ENCODE data around the gene ACTN4. TPM values are rescaled to one million over a fixed set of nuclear protein-coding genes. Genes with fewer than 3 reads are reported as not detected.
"Not testable (repeated sequence)": the region's sequence is repeated elsewhere in the genome, so short reads cannot be mapped to it uniquely, and the experiment has no call there.

The ACTN4 gene
- total and polyA plus RNA-seq, 2 donors (not counting 3 experiments of a cell fraction or from before 2014, with no cell fraction given) = 313 to 748 TPM

DNA sequence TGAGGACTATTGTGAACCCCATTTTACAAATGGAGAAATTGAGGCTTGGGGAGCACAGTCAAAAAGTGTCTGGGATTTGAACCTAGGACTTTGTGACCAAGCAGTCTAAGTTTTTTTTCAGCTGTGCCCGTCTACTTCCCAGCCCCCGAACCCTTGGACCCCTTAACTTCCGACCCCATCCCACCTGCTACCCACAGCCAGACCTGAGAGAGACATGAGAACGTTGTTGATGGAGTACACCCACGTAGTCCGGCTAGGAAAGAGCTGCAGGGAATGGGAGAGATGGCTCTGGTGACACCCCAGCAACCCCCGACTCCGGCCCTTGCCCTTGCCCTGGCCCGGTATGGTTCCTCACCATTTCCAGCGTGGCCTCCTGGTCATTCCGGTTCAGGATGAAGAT is 47.7 kb upstream of the ACTN4 start:
- Histone ChIP-seq H3K27me3 (ENCODE audit: control insufficient read depth in 2 of 2, insufficient read depth in 2 of 2, low read length in 2 of 2) (no peaks in the 10 kb centered on the region), H3K9me3 (replicated peaks; ENCODE audit: control insufficient read depth, insufficient read depth, low read length) (no peaks in the 10 kb centered on the region), H3K9ac (replicated peaks; ENCODE audit: extremely low read depth, insufficient read depth, low read length) (no peak overlapping the region), H3K4me2 (ENCODE audit: insufficient read depth, low read length) (no peak overlapping the region), H3K36me3 (ENCODE audit: control insufficient read depth in 2 of 2, extremely low read depth in 1 of 2, insufficient read depth in 2 of 2, low read length in 2 of 2) (no peaks in the 10 kb centered on the region), H3K27ac (ENCODE audit: insufficient read depth, low read depth, low read length) (no peak overlapping the region), H3K4me3 (replicated peaks in 1 of 3; ENCODE audit: insufficient read depth in 1 of 3, low read depth in 1 of 3, low read length in 3 of 3) (no peak overlapping the region), H3K4me1 (ENCODE audit: control insufficient read depth, extremely low read depth, insufficient read depth, low read length) (no peaks in the 10 kb centered on the region), H4K20me1 (replicated peaks; ENCODE audit: control insufficient read depth, extremely low read depth, insufficient read depth, low read length) (no peaks in the 10 kb centered on the region), H3K79me2 (ENCODE audit: control insufficient read depth, insufficient read depth, low read length) (no peaks in the 10 kb centered on the region), H2AFZ (ENCODE audit: low read depth, low read length) (no peak overlapping the region), H3K9me1 (replicated peaks; ENCODE audit: control insufficient read depth, extremely low read depth, insufficient read depth, low read length) (no peaks in the 10 kb centered on the region)
- ChIA-PET POLR2A (no interaction called here), CTCF (no interaction called here)
- FAIRE-seq (no peak), DNase-seq (ENCODE audit: low read depth, low spot score) (no peak)
- TF ChIP-seq JUN (IDR thresholded peaks at IDR 0.05; ENCODE audit: borderline replicate concordance, insufficient read depth, insufficient read length, low read depth) (no peak), MYC (IDR thresholded peaks at IDR 0.05; ENCODE audit: low read depth, low read length) (no peak), FOS (IDR thresholded peaks at IDR 0.05; ENCODE audit: borderline replicate concordance, insufficient read depth, low read length) (no peak), POLR2AphosphoS5 (IDR thresholded peaks at IDR 0.05; ENCODE audit: insufficient read depth, low read depth, low read length) (no peak), GATA2 (IDR thresholded peaks at IDR 0.05; ENCODE audit: insufficient read depth, insufficient read length, low read depth, low read length) (no peak), EZH2 (IDR thresholded peaks at IDR 0.05; ENCODE audit: borderline replicate concordance, low read depth, low read length, severe bottlenecking) (no peak), POLR2A (IDR thresholded peaks at IDR 0.05; ENCODE audit: low read depth, low read length) (no peak)
- TF ChIP-seq, protein P1, sequence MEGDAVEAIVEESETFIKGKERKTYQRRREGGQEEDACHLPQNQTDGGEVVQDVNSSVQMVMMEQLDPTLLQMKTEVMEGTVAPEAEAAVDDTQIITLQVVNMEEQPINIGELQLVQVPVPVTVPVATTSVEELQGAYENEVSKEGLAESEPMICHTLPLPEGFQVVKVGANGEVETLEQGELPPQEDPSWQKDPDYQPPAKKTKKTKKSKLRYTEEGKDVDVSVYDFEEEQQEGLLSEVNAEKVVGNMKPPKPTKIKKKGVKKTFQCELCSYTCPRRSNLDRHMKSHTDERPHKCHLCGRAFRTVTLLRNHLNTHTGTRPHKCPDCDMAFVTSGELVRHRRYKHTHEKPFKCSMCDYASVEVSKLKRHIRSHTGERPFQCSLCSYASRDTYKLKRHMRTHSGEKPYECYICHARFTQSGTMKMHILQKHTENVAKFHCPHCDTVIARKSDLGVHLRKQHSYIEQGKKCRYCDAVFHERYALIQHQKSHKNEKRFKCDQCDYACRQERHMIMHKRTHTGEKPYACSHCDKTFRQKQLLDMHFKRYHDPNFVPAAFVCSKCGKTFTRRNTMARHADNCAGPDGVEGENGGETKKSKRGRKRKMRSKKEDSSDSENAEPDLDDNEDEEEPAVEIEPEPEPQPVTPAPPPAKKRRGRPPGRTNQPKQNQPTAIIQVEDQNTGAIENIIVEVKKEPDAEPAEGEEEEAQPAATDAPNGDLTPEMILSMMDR (IDR thresholded peaks at IDR 0.05; ENCODE audit: extremely low read depth in 1 of 2, insufficient read depth in 1 of 2, low read depth in 1 of 2, low read length in 2 of 2) = no peak
- TF ChIP-seq, protein P2, sequence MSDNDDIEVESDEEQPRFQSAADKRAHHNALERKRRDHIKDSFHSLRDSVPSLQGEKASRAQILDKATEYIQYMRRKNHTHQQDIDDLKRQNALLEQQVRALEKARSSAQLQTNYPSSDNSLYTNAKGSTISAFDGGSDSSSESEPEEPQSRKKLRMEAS (IDR thresholded peaks at IDR 0.05; ENCODE audit: insufficient read depth, insufficient read length) = no peak
- dilution Hi-C loops (cut with MboI; ENCODE audit: extremely low pct_ligation_motif_present, low sequenced_read_pairs) = no loop called here
- intact Hi-C loops (cut with micrococcal nuclease) = no loop called here
- no TSS peak for BruUV-seq (replicated peaks)

DNA sequence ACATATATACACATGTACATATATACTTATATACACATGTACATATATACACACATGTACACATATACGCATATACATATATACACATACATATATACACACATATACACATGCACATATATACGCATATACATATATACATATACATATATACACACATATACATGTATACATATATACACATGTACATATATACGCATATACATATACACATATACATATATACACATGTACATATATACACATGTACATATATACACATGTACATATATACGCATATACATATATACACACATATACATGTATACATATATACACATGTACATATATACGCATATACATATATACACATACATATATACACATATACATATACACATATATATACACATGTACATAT is 44.6 kb upstream of the ACTN4 start:
- H3K79me2 ChIP-seq (ENCODE audit: control insufficient read depth, insufficient read depth, low read length); dilution Hi-C loops (cut with MboI; ENCODE audit: extremely low pct_ligation_motif_present, low sequenced_read_pairs); CTCF ChIA-PET; DNase-seq (ENCODE audit: low read depth, low spot score); H3K4me3 ChIP-seq (replicated peaks in 1 of 3; ENCODE audit: insufficient read depth in 1 of 3, low read depth in 1 of 3, low read length in 3 of 3); H3K4me1 ChIP-seq (ENCODE audit: control insufficient read depth, extremely low read depth, insufficient read depth, low read length); H3K27ac ChIP-seq (ENCODE audit: insufficient read depth, low read depth, low read length); H2AFZ ChIP-seq (ENCODE audit: low read depth, low read length); H3K9ac ChIP-seq (replicated peaks; ENCODE audit: extremely low read depth, insufficient read depth, low read length); H3K9me1 ChIP-seq (replicated peaks; ENCODE audit: control insufficient read depth, extremely low read depth, insufficient read depth, low read length); FAIRE-seq; H3K36me3 ChIP-seq (ENCODE audit: control insufficient read depth in 2 of 2, extremely low read depth in 1 of 2, insufficient read depth in 2 of 2, low read length in 2 of 2); BruUV-seq (replicated peaks); intact Hi-C loops (cut with micrococcal nuclease); H3K27me3 ChIP-seq (ENCODE audit: control insufficient read depth in 2 of 2, insufficient read depth in 2 of 2, low read length in 2 of 2); H3K4me2 ChIP-seq (ENCODE audit: insufficient read depth, low read length); H3K9me3 ChIP-seq (replicated peaks; ENCODE audit: control insufficient read depth, insufficient read depth, low read length); H4K20me1 ChIP-seq (replicated peaks; ENCODE audit: control insufficient read depth, extremely low read depth, insufficient read depth, low read length); POLR2A ChIA-PET: not testable (repeated sequence)
